IPS DF 4.7 (cell line): ENCODE data around the gene ZNF567.
"Not testable (repeated sequence)": the region's sequence is repeated elsewhere in the genome, so short reads cannot be mapped to it uniquely, and the experiment has no call there.

ENCODE experiments used
- DNase-seq: peaks from one replicate; pipeline ENCODE4 v3.0.0-alpha.2; 2013; ENCODE audit warnings: low spot score; ENCODE audit errors: extremely low read depth

The ZNF567 gene

DNA sequence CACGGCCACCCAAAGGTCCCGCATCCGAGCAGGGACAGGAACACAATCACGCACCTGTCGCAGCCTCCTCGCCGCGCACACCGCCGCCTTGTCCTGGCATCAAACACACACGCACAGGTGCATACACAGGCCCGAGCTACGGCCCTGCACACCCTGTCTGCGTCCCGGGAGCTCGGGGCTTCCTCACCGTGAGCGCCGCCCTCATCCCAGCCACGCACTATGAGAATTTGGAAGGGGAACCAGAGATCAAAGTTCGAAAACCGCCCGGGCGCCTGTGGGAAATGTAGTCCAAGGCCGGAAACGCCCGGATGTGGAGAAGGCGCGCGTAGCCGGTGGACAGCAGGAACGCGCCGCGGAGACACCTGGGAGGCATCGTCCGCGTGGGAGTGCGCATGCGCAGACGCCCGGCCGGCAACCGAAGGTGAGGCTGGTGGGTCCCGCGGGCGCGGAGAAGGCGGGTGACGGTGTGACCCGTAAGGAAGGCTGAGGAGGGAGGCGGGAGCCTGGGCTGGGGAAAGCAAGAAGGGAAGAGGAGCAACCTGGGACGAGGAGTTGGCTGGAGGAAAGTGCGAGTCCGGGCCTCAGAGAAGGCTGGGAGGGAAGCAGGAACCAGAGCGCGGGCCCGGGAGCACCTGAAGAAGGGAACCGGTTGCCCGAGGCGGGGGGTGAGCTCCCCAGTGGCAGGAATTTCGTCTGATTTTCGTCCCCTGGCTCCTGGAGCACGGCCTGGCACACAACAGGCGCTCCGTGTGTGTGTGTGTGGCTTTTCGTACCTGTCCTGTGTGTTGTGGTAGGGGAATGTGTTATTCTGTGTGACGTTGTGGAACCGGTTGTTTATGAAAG lies at the start of gene ZNF567:
Gene ZNF567 (plus strand): TSS at position 399 of the 843 bp plus-strand sequence. CDS start 7,256 bp downstream, outside the sequence.
- DNase-seq, result peak; percentile 80

DNA sequence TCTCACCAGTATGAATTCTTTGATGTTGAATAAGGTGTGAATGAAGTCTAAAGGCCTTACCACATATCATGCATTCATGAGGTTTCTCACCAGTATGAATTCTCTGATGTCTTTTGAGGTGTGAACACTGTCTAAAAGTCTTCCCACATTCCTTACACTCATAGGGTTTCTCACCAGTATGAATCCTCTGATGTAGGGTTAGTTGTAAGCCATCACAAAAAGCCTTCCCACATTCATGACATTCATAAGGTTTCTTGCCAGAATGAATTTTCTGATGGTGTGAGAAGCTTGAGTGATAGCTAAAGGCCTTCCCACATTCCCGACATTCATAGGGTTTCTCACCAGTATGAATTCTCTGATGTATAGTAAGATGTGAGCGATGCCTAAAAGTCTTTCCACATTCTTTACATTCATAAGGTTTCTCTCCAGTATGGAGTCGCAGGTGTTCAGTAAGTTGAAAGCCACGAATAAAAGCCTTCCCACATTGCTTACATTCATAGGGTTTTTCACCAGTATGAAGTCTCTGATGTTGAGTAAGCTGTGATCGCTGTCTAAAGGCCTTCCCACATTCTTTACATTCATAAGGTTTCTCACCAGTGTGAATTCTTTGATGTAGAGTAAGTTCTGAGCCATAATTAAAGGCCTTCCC lies 48.4 kb upstream of the ZNF567 start:
- no peak for DNase-seq

- no peak for DNase-seq
Measured at GRCh38 chr19:36646746-36647145, 40.7 kb upstream of the ZNF567 start.

- DNase-seq, result no peak
Measured at GRCh38 chr19:36652958-36653357, 34.5 kb upstream of the ZNF567 start.

DNA sequence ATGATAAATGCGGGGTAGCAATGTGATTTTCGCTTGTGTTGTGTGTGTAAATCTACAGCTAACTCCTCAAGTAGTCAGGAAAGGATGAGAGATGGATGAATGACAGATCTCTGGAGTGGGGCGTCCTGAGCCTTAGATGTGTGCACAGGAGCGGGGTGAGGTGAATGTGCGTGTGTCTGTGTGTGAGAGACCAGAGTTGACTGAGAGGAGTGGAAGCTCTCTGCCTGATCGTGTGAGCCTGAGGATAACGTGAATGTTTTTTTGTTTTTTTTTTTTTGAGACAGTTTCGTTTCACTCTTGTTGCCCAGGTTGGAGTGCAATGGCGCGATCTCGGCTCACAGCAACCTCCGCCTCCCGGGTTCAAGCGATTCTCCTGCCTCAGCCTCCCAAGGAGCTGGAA lies 21.6 kb upstream of the ZNF567 start:
- DNase-seq, result no peak

- no peak for DNase-seq
Measured at GRCh38 chr19:36668646-36669045, 18.8 kb upstream of the ZNF567 start.

GRCh38 chr19:36672368-36672767 lies 15.0 kb upstream of the ZNF567 start:
- no peak for DNase-seq

- DNase-seq, result no peak
Measured at GRCh38 chr19:36674201-36674600, 13.2 kb upstream of the ZNF567 start.

- no peak for DNase-seq
Measured at GRCh38 chr19:36679455-36679854, 8.0 kb upstream of the ZNF567 start.

GRCh38 chr19:36685835-36686234 lies 1.6 kb upstream of the ZNF567 start:
- DNase-seq, result no peak

GRCh38 chr19:36686365-36687213 lies 823 bp upstream of the ZNF567 start:
- DNase-seq, result no peak

GRCh38 chr19:36688058-36688457 lies 646 bp downstream of the ZNF567 start:
- DNase-seq, result no peak

- no peak for DNase-seq
Measured at GRCh38 chr19:36707134-36707533, 19.7 kb downstream of the ZNF567 start.

DNA sequence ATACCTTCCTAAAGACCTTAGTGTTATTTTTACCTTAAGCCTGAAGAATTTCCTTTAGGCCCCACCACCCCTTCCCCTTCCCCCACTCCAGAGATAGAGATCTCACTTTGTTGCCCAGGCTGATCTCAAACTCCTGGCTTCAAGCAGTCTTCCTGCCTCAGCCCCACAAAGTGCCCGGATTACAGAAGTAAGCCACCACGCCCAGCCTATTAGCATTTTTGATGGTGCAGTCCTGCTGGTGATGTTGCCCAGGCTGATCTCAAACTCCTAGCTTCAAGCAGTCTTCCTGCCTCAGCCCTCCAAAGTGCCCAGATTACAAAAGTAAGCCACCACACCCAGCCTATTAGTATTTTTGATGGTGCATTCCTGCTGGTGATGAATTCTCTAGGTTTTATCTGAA lies 22.0 kb downstream of the ZNF567 start:
- DNase-seq, result no peak

DNA sequence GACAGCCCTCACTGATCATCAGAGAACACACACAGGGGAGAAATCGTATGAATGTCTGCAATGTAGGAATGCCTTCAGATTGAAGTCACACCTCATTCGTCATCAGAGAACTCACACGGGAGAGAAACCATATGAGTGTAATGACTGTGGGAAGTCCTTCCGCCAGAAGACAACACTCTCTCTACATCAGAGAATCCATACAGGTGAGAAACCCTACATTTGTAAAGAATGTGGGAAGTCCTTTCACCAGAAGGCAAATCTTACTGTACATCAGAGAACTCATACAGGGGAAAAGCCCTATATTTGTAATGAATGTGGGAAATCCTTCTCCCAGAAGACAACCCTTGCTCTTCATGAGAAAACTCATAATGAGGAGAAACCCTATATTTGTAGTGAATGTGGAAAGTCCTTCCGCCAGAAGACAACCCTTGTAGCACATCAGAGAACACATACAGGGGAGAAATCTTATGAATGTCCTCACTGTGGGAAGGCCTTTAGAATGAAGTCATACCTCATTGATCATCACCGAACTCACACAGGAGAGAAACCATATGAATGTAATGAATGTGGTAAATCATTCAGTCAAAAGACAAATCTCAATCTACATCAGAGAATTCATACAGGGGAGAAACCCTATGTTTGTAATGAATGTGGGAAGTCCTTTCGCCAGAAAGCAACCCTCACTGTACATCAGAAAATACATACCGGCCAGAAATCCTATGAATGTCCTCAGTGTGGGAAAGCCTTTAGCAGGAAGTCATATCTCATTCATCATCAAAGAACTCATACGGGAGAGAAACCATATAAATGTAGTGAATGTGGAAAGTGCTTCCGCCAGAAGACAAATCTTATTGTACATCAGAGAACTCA lies 32.5 kb downstream of the ZNF567 start:
- no peak for DNase-seq

GRCh38 chr19:36736166-36736565 lies 48.8 kb downstream of the ZNF567 start:
- DNase-seq, result not testable (repeated sequence)

DNA sequence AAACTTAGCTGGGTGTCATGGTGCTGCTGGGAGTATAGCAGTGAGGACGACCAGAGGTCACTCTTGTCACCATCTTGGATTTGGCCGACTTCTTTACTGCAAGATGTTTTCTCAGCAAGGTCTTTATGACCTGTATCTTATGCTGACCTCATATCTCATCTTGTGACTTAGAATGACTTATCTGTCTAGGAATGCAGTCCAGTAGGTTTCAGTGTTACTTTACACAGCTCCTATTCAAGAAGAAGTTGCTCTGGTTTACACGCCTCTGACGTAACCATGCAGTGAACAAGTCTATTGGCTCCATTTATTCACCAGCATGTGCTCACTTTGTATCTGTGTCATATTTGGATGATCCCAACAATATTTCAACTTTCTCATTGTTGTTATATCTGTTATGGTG lies 58.5 kb downstream of the ZNF567 start:
- DNase-seq, result no peak

- DNase-seq, result no peak
Measured at GRCh38 chr19:36747750-36748149, 60.3 kb downstream of the ZNF567 start.

DNA sequence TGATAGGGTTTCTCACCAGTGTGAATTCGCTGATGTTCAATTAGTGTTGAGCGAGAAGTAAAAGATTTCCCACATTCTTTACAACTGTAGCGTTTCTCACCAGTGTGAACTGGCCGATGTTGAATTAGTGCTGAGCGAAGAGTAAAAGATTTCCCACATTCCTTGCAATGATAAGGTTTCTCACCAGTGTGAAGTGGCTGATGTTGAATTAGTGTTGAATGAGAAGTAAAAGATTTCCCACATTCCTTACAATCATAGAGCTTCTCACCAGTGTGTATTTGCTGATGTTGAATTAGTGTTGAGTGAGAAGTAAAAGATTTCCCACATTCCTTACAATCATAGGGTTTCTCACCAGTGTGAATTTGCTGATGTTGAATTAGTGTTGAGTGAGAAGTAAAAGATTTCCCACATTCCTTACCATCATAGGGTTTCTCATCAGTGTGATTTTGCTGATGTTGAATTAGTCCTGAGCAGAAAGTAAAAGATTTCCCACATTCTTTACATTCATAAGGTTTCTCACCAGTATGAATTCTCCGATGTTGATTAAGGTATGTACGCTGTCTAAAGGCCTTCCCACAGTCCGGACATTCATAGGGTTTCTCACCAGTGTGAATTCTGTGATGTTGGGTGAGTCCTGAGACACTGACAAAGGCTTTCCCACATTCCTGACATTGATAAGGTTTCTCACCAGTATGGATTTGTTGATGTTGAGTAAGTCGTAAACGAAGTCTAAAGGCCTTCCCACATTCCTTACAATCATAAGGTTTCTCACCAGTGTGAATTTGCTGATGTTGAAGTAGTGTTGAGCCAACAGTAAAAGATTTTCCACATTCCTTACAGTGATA lies 61.2 kb downstream of the ZNF567 start:
- DNase-seq, result no peak

- not testable (repeated sequence) for DNase-seq
Measured at GRCh38 chr19:36749613-36750012, 62.2 kb downstream of the ZNF567 start.
